ENCODE measurements around the gene PACSIN2. TPM values are rescaled to one million over a fixed set of nuclear protein-coding genes. Genes with fewer than 3 reads are reported as not detected.

PACSIN2 gene
- total RNA-seq, 1 experiment from 2014 or later: 70.5 TPM

DNA sequence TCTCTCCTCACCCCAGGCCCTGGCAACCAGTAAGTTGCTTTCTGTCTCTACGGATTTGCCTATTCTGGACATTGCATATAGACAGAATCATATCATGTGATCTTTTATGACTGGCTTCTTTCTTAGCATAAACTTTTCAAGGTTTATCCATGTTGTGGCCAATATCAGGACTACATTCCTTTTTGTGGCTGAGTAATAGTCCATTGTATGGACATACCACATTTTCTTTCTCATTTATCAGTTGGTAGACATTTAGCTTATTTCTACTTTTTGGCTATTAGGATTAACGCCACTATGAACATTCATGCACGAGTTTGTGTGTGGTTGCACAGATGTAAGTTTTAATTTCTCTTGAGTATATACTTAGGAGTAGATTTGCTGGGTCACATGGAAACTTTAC, 193.6 kb downstream of the PACSIN2 start:
- Mint-ChIP-seq H3K4me3 (no peak overlapping the region), H3K36me3 (peaks cover 11% of the 10 kb centered on the region), H3K27me3 (ENCODE audit: low read depth) (no peaks in the 10 kb centered on the region), H3K27ac (no peak overlapping the region), H3K9me3 (peaks cover 9% of the 10 kb centered on the region), H3K4me1 (no peaks in the 10 kb centered on the region)
- no peak for ATAC-seq
- TF ChIP-seq NFYB (CRISPR knock-in tag; conservative IDR thresholded peaks at IDR 0.05; ENCODE audit: low read depth) (no peak), TEAD4 (CRISPR knock-in tag; IDR thresholded peaks at IDR 0.05) (no peak), ELF4 (CRISPR knock-in tag; IDR thresholded peaks at IDR 0.05; ENCODE audit: low read depth) (no peak), ZNF232 (CRISPR knock-in tag; IDR thresholded peaks at IDR 0.05) (no peak), ZBTB21 (CRISPR knock-in tag; IDR thresholded peaks at IDR 0.05; ENCODE audit: borderline replicate concordance) (no peak), ETV6 (CRISPR knock-in tag; IDR thresholded peaks at IDR 0.05) (no peak), GTF2I (CRISPR knock-in tag; conservative IDR thresholded peaks at IDR 0.05) (no peak), NR2C2 (CRISPR knock-in tag; IDR thresholded peaks at IDR 0.05) (no peak), HMGA2 (CRISPR knock-in tag; IDR thresholded peaks at IDR 0.05) (no peak)
- TF ChIP-seq, protein P1, sequence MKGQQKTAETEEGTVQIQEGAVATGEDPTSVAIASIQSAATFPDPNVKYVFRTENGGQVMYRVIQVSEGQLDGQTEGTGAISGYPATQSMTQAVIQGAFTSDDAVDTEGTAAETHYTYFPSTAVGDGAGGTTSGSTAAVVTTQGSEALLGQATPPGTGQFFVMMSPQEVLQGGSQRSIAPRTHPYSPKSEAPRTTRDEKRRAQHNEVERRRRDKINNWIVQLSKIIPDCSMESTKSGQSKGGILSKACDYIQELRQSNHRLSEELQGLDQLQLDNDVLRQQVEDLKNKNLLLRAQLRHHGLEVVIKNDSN (CRISPR knock-in tag; IDR thresholded peaks at IDR 0.05): no peak
- TF ChIP-seq, protein P2, sequence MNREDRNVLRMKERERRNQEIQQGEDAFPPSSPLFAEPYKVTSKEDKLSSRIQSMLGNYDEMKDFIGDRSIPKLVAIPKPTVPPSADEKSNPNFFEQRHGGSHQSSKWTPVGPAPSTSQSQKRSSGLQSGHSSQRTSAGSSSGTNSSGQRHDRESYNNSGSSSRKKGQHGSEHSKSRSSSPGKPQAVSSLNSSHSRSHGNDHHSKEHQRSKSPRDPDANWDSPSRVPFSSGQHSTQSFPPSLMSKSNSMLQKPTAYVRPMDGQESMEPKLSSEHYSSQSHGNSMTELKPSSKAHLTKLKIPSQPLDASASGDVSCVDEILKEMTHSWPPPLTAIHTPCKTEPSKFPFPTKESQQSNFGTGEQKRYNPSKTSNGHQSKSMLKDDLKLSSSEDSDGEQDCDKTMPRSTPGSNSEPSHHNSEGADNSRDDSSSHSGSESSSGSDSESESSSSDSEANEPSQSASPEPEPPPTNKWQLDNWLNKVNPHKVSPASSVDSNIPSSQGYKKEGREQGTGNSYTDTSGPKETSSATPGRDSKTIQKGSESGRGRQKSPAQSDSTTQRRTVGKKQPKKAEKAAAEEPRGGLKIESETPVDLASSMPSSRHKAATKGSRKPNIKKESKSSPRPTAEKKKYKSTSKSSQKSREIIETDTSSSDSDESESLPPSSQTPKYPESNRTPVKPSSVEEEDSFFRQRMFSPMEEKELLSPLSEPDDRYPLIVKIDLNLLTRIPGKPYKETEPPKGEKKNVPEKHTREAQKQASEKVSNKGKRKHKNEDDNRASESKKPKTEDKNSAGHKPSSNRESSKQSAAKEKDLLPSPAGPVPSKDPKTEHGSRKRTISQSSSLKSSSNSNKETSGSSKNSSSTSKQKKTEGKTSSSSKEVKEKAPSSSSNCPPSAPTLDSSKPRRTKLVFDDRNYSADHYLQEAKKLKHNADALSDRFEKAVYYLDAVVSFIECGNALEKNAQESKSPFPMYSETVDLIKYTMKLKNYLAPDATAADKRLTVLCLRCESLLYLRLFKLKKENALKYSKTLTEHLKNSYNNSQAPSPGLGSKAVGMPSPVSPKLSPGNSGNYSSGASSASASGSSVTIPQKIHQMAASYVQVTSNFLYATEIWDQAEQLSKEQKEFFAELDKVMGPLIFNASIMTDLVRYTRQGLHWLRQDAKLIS (CRISPR knock-in tag; IDR thresholded peaks at IDR 0.05; ENCODE audit: borderline replicate concordance): no peak
- TF ChIP-seq, protein P3, sequence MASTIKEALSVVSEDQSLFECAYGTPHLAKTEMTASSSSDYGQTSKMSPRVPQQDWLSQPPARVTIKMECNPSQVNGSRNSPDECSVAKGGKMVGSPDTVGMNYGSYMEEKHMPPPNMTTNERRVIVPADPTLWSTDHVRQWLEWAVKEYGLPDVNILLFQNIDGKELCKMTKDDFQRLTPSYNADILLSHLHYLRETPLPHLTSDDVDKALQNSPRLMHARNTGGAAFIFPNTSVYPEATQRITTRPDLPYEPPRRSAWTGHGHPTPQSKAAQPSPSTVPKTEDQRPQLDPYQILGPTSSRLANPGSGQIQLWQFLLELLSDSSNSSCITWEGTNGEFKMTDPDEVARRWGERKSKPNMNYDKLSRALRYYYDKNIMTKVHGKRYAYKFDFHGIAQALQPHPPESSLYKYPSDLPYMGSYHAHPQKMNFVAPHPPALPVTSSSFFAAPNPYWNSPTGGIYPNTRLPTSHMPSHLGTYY (CRISPR knock-in tag; IDR thresholded peaks at IDR 0.05): no peak
- TF ChIP-seq, protein P4, sequence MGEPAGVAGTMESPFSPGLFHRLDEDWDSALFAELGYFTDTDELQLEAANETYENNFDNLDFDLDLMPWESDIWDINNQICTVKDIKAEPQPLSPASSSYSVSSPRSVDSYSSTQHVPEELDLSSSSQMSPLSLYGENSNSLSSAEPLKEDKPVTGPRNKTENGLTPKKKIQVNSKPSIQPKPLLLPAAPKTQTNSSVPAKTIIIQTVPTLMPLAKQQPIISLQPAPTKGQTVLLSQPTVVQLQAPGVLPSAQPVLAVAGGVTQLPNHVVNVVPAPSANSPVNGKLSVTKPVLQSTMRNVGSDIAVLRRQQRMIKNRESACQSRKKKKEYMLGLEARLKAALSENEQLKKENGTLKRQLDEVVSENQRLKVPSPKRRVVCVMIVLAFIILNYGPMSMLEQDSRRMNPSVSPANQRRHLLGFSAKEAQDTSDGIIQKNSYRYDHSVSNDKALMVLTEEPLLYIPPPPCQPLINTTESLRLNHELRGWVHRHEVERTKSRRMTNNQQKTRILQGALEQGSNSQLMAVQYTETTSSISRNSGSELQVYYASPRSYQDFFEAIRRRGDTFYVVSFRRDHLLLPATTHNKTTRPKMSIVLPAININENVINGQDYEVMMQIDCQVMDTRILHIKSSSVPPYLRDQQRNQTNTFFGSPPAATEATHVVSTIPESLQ (CRISPR knock-in tag; IDR thresholded peaks at IDR 0.05): no peak
- TF ChIP-seq, protein P5, sequence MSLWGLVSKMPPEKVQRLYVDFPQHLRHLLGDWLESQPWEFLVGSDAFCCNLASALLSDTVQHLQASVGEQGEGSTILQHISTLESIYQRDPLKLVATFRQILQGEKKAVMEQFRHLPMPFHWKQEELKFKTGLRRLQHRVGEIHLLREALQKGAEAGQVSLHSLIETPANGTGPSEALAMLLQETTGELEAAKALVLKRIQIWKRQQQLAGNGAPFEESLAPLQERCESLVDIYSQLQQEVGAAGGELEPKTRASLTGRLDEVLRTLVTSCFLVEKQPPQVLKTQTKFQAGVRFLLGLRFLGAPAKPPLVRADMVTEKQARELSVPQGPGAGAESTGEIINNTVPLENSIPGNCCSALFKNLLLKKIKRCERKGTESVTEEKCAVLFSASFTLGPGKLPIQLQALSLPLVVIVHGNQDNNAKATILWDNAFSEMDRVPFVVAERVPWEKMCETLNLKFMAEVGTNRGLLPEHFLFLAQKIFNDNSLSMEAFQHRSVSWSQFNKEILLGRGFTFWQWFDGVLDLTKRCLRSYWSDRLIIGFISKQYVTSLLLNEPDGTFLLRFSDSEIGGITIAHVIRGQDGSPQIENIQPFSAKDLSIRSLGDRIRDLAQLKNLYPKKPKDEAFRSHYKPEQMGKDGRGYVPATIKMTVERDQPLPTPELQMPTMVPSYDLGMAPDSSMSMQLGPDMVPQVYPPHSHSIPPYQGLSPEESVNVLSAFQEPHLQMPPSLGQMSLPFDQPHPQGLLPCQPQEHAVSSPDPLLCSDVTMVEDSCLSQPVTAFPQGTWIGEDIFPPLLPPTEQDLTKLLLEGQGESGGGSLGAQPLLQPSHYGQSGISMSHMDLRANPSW (CRISPR knock-in tag; conservative IDR thresholded peaks at IDR 0.05; ENCODE audit: low read depth): no peak
- TF ChIP-seq, protein P6, sequence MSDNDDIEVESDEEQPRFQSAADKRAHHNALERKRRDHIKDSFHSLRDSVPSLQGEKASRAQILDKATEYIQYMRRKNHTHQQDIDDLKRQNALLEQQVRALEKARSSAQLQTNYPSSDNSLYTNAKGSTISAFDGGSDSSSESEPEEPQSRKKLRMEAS (CRISPR knock-in tag; IDR thresholded peaks at IDR 0.05): no peak
- ChIA-PET POLR2A (no interaction called here), CTCF (interaction anchor here (1.5 to 2.4 kb wide), 2 partner anchors 46 to 174 kb away, joined by 3 to 9 read pairs; no protein-coding TSS in a partner anchor)
- DNase-seq (ENCODE audit: low spot score): no peak
